MM.1S (cell line): Measurements from ENCODE around the gene ALPP.
"Not testable (repeated sequence)": the region's sequence is repeated elsewhere in the genome, so short reads cannot be mapped to it uniquely, and the experiment has no call there.

Experiments used
- DNase-seq: peaks from one replicate; pipeline ENCODE4 v3.0.0-alpha.2; 2015
- H2AFZ ChIP-seq: fragments of 300-600 bp; sonication (generic); 2 replicates; pipeline ENCODE4 v1.6.0; 2016; ENCODE audit warnings: antibody characterized with exemption, low read length
- H3F3A ChIP-seq: fragments of 300-600 bp; sonication (generic); 2 replicates; pipeline ENCODE4 v1.6.1; 2016; ENCODE audit warnings: mild to moderate bottlenecking, antibody characterized with exemption, low read length, moderate library complexity, mixed read lengths; ENCODE audit not compliant: insufficient read depth
- H3K27ac ChIP-seq: fragments of 300-600 bp; sonication (generic); 2 replicates; pipeline ENCODE4 v1.5.1; 2016; ENCODE audit warnings: mild to moderate bottlenecking, low read length
- H3K27me3 ChIP-seq: fragments of 300-600 bp; sonication (generic); replicated peaks from 2 replicates; pipeline ENCODE4 v1.6.0; 2016; ENCODE audit warnings: low read length; ENCODE audit not compliant: insufficient read depth
- H3K36me3 ChIP-seq: fragments of 300-600 bp; sonication (generic); replicated peaks from 2 replicates; pipeline ENCODE4 v1.6.1; 2016; ENCODE audit warnings: mild to moderate bottlenecking, low read length, mixed read lengths; ENCODE audit not compliant: insufficient read depth
- H3K4me1 ChIP-seq: fragments of 300-600 bp; sonication (generic); 2 replicates; pipeline ENCODE4 v1.6.1; 2016; ENCODE audit warnings: low read length, mixed read lengths
- H3K4me2 ChIP-seq: fragments of 300-600 bp; sonication (generic); 2 replicates; pipeline ENCODE4 v1.6.0; 2016; ENCODE audit warnings: low read depth, low read length
- H3K4me3 ChIP-seq: fragments of 300-600 bp; sonication (generic); 2 replicates; pipeline ENCODE4 v1.5.1; 2016; ENCODE audit warnings: low read length, mixed read lengths
- H3K79me2 ChIP-seq: fragments of 300-600 bp; sonication (generic); 2 replicates; pipeline ENCODE4 v1.6.1; 2016; ENCODE audit warnings: mixed run types, low read length, mixed read lengths
- H3K9ac ChIP-seq: fragments of 300-600 bp; sonication (generic); 2 replicates; pipeline ENCODE4 v1.6.1; 2016; ENCODE audit warnings: low read length, mixed read lengths
- H3K9me2 ChIP-seq: fragments of 300-600 bp; sonication (generic); replicated peaks from 2 replicates; pipeline ENCODE4 v1.6.1; 2016; ENCODE audit warnings: mild to moderate bottlenecking, low read length, mixed read lengths; ENCODE audit not compliant: insufficient read depth
- H3K9me3 ChIP-seq: fragments of 300-600 bp; sonication (generic); replicated peaks from 2 replicates; pipeline ENCODE4 v1.6.1; 2016; ENCODE audit warnings: mild to moderate bottlenecking, low read length, mixed read lengths; ENCODE audit not compliant: insufficient read depth
- H4K20me1 ChIP-seq: fragments of 300-600 bp; sonication (generic); 2 replicates; pipeline ENCODE4 v1.6.1; 2016; ENCODE audit warnings: mild to moderate bottlenecking, low read length, moderate library complexity, mixed read lengths; ENCODE audit not compliant: insufficient read depth
- CTCF ChIP-seq: fragments of 300-600 bp; sonication (generic); IDR thresholded peaks from 2 replicates; pipeline ENCODE4 v1.5.1; 2016; ENCODE audit warnings: antibody characterized with exemption, low read length, mixed read lengths
- EZH2 ChIP-seq: fragments of 300-600 bp; sonication (generic); optimal IDR thresholded peaks from 2 replicates; pipeline ENCODE3; 2017; ENCODE audit warnings: low read depth, mild to moderate bottlenecking, antibody characterized with exemption, low read length, mixed read lengths
- EZH2phosphoT487 ChIP-seq: fragments of 300-600 bp; sonication (generic); IDR thresholded peaks from 2 replicates; pipeline ENCODE4 v1.6.1; 2018; ENCODE audit warnings: antibody characterized with exemption, low read length

Gene ALPP

GRCh38 chr2:232405943-232406510 lies 27.5 kb downstream of the ALPP start:
- no peak for TF ChIP-seq CTCF
- TF ChIP-seq EZH2phosphoT487: no peak
- no peak for TF ChIP-seq EZH2
- Histone ChIP-seq H3K4me3 (no peak overlapping the region), H3K36me3 (no peaks in the 10 kb centered on the region), H2AFZ (no peak overlapping the region), H4K20me1 (no peaks in the 10 kb centered on the region), H3K4me2 (no peak overlapping the region), H3F3A (no peaks in the 10 kb centered on the region), H3K79me2 (no peaks in the 10 kb centered on the region), H3K4me1 (no peaks in the 10 kb centered on the region), H3K27me3 (no peaks in the 10 kb centered on the region), H3K9me3 (no peaks in the 10 kb centered on the region), H3K27ac (no peak overlapping the region), H3K9ac (no peak overlapping the region), H3K9me2 (no peaks in the 10 kb centered on the region)
- no peak for DNase-seq

- TF ChIP-seq CTCF (no peak), EZH2 (no peak), EZH2phosphoT487 (no peak)
- Histone ChIP-seq H3K27me3 (no peaks in the 10 kb centered on the region), H3K4me1 (no peaks in the 10 kb centered on the region), H2AFZ (no peak within 1 kb of the TSS), H3K36me3 (no peaks in the 10 kb centered on the region), H3K9ac (no peak within 1 kb of the TSS), H3K9me3 (no peaks in the 10 kb centered on the region), H3K27ac (no peak within 1 kb of the TSS), H3F3A (no peaks in the 10 kb centered on the region), H3K4me3 (no peak within 1 kb of the TSS), H3K9me2 (no peaks in the 10 kb centered on the region), H4K20me1 (no peaks in the 10 kb centered on the region), H3K79me2 (no peaks in the 10 kb centered on the region), H3K4me2 (no peak within 1 kb of the TSS)
- no peak for DNase-seq
Measured at GRCh38 chr2:232406556-232407310, 28.2 kb downstream of the ALPP start, which contains the start of gene ALPG. Gene ALPG, plus strand, starts transcription at chr2:232406844. Its CDS starts 51 bp downstream, at chr2:232406895.

GRCh38 chr2:232407428-232408150 lies 29.0 kb downstream of the ALPP start:
- DNase-seq, H3K27ac ChIP-seq, H3K27me3 ChIP-seq, H3K9me3 ChIP-seq, H3K4me2 ChIP-seq, H2AFZ ChIP-seq, H3F3A ChIP-seq, H3K9me2 ChIP-seq, H3K9ac ChIP-seq, H3K4me1 ChIP-seq, H3K4me3 ChIP-seq, H3K36me3 ChIP-seq, H3K79me2 ChIP-seq, H4K20me1 ChIP-seq: not testable (repeated sequence)

- H4K20me1 ChIP-seq, H3K9me3 ChIP-seq, H2AFZ ChIP-seq, H3K4me2 ChIP-seq, H3F3A ChIP-seq, H3K79me2 ChIP-seq, H3K9me2 ChIP-seq, DNase-seq, H3K27me3 ChIP-seq, H3K4me3 ChIP-seq, H3K36me3 ChIP-seq, H3K27ac ChIP-seq, H3K4me1 ChIP-seq, H3K9ac ChIP-seq: not testable (repeated sequence)
Measured at GRCh38 chr2:232408269-232408668, 29.7 kb downstream of the ALPP start.

- H3K4me1 ChIP-seq, H3K36me3 ChIP-seq: not testable (repeated sequence)
Measured at GRCh38 chr2:232409617-232410016, 31.1 kb downstream of the ALPP start.

More at GRCh38 chr2:232409617-232410016, 31.1 kb downstream of the ALPP start:
- not testable (repeated sequence) for H3K4me3 ChIP-seq, H4K20me1 ChIP-seq, H3K9ac ChIP-seq, H3F3A ChIP-seq, H3K9me3 ChIP-seq, H3K27me3 ChIP-seq, DNase-seq, H3K4me2 ChIP-seq, H3K79me2 ChIP-seq, H3K27ac ChIP-seq, H3K9me2 ChIP-seq, H2AFZ ChIP-seq
